Measurements from ENCODE around the gene FBXO11.
"Not testable (repeated sequence)": the region's sequence is repeated elsewhere in the genome, so short reads cannot be mapped to it uniquely, and the experiment has no call there.

Gene FBXO11

DNA sequence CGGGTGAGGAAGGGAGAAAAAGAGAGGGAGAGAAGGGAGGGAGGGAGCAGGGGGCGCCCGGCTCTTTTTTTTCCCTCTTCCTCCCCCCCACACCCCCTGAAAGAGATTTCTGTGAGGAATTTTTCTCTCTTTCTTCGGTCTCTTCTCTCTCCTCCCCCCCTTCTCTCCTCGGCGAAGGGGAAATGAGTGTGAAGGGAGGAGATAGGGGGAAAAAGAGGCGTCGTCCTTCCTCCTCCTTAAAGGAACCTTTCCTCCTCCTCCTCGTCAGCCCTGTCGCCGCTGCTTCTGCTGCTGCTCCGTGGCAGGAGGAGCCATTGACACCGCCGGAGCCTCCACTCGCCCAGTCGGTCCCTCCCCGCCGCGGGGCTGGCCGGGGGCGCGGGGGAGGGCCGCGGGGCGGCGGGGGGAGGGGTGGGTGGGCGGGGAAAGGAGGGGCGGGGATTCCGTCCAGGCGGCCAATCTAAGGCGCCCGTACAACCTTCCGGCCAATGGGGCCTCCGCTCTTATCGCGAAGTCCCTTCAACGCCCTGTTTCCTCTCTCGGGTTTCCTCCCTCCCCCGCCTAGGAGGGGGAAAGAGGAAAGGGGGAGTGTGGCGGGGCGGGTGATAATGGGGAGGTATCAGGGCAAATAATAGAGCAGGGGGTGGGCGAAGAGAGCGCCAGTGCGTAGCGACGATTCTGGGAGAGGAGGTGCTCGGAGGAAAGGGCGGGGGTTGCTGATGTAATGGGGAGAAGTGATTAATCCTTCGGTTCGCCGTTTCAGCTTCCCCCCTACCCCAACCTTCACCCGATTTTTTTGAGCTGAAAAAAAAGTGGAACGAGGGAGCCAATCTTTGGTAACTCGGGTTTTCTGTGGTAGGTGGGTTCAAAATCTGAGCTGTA is at the start of gene FBXO11:
Gene FBXO11, minus strand, starts transcription at position 342 of the 882 bp plus-strand sequence. CDS start 778 bp downstream, outside the sequence.
- peak; percentile 94 for DNase-seq (ENCODE audit: low read depth)

DNA sequence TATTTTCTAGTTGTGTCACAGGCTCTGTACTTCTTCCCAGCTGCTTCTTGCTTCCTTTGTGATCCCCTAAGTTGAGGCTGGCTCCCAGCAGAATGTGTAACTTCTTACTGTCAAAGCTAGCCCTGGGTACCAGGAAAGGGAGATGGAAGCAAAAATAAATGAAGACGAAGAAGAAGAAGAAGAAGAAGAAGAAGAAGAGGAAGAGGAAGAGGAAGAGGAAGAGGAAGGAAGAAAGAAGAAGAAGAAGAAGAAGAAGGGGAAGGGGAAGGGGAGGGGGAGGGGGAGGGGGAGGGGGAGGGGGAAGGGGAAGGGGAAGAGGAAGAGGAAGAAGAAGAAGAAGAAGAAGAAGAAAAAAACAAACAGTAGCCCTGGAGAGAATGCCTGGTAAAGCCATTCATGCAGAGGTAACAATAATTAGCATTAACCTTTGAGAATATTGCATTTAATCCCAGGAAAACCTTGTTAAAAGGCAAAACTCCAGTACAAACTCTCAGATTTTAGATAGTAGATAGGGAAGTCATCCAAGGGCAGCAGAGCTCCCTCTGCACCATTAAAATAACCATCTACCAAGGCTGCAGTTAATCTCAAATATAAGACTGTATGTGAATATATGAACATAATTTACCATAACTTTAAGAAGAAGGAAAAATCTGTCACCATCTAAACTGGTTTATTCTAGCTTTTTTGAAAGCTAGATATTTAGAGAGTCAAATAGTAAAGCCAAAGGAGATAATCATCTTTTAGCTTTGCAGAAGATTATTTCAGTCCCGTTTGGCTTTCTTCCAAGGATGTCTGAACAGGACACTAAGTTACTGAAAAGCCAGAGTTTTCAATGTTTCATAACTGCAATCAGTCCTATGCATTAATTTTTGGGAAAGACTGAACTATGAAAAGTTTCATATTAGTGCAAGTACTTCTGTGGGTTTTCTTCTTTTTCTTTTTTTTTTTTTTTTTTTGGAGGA is 44.3 kb upstream of the FBXO11 start:
- no peak for DNase-seq (ENCODE audit: low read depth)

DNA sequence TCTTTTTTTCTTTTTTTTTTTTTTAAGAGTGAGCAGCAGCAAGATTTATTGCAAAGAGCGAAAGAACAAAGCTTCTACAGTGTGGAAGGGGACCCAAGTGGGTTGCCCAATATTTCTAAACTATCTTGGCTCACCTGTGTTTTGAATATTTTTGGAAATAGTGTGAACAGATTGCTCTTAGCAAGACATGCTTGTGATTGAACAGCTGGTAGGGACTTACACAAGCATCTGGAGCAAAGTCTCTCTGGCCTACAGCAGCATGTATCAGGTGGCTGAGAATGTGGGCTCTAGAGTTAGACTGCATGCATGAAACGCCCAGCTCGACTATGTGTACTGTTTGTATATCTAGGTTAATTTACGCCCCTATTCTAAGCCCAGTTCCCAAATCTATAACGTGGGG is 40.3 kb upstream of the FBXO11 start:
- no peak for DNase-seq (ENCODE audit: low read depth)

GRCh38 chr2:47945046-47945781 is 38.9 kb upstream of the FBXO11 start:
- no peak for DNase-seq (ENCODE audit: low read depth)

DNA sequence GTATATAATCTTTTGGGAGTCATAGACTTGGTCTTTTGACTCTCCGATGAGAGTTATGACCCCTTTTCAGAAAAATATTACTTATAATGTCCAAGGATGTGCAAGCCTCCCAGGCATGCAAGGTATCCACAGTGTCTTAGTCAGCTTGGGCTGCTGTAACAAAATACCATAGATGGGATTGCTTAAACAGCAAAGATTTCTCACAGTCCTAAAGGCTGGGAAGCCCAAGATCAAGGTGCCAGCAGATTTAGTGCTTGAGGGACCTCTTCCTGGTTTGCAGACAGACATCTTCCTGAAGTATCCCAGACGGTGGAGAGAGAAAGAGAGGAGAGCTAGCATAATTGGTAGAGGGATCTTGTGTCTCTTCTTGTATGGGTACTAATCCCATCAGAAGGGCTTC is 35.6 kb upstream of the FBXO11 start:
- DNase-seq (ENCODE audit: low read depth) = no peak

DNA sequence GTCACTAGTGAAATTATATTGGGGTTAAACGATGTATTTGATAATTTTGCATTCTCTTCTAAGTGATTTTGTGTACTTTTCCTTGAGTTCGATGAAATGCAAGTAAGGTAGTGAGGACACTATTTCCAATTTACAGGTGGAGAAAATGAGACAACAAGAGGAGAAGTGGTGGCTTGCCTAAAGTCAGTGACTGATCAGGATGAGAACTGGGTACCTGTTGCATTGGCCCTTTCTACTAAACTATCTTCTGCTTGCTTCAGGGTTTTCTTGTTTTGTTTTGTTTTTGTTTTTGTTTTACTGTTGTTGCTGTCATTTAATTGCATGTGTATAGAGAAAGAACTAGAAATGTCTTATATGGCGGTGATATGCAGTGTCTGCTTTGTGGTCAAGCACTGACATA is 31.4 kb upstream of the FBXO11 start:
- DNase-seq (ENCODE audit: low read depth) = no peak

- no peak for DNase-seq (ENCODE audit: low read depth)
Measured at GRCh38 chr2:47935071-47935470, 28.8 kb upstream of the FBXO11 start.

DNA sequence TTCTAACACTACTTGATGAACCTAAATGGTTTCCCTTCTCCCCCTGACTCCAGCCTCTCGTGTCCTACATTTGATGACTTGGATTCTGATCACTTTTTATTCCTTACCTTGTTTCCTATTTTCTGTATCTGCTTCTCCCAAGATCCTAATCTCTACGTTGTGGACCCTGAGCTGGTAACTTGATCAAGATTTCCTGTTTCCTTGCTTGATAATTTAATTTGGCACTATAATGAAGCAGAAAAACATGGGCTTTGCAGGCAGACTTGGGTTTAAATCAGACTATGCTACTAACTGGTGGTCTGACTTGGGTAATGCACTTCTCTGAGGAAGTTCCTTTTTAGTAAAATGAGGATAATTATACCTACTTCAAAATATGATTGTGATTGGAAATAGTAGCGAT is 11.7 kb upstream of the FBXO11 start:
- DNase-seq (ENCODE audit: low read depth) = no peak

GRCh38 chr2:47917276-47917961 is 11.1 kb upstream of the FBXO11 start:
- no peak for DNase-seq (ENCODE audit: low read depth)

DNA sequence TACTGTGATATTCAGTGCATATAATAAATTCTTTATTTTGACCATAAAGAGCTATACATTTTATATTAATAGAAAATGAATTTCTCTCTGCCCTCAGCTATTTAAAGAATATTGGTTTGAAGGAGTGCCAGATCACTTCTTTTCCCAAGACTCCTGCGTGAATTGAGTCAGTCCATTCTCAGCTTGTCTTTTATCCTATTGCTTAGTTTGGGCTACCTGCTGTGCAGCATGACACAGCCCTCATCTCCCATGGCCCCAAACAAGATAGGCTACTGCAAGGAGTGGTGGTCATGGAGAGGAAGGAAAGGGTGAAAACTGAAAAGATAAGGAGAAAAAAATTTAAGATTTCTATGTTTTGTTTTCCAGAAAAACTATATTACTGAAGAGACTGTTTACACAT is 10.1 kb upstream of the FBXO11 start:
- DNase-seq (ENCODE audit: low read depth) = no peak

DNA sequence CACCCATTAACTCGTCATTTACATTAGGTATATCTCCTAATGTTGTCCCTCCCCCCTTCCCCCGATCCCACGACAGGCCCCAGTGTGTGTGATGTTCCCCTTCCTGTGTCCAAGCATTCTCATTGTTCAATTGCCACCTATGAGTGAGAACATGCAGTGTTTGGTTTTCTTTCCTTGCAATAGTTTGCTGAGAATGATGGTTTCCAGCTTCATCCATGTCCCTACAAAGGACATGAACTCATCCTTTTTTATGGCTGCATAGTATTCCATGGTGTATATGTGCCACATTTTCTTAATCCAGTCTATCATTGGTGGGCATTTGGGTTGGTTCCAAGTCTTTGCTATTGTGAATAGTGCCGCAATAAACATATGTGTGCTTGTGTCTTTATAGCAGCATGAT is 4.4 kb upstream of the FBXO11 start:
- not testable (repeated sequence) for DNase-seq (ENCODE audit: low read depth)

DNA sequence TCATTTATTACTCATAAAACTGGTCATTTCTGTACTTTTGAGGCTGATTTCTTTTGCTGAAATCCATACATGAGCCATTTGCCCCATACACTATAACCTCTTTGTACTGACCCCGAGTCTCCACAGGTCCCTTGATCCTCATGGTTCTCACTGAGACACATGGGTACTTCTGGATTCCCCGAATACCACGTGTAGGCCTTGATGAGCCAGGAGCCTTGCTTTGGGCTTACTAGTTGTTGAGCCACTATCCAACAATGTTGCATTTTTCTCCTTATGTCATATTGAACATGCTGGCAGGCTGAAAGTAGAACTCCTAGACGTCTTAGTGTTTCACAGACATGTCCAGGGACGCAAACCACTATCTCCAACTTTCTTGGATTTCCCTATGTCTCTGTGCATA is 2.4 kb upstream of the FBXO11 start:
- DNase-seq (ENCODE audit: low read depth) = no peak

GRCh38 chr2:47907039-47907781 is 912 bp upstream of the FBXO11 start:
- DNase-seq (ENCODE audit: low read depth) = no peak

GRCh38 chr2:47905386-47906156 is 727 bp downstream of the FBXO11 start:
- DNase-seq (ENCODE audit: low read depth) = no peak

DNA sequence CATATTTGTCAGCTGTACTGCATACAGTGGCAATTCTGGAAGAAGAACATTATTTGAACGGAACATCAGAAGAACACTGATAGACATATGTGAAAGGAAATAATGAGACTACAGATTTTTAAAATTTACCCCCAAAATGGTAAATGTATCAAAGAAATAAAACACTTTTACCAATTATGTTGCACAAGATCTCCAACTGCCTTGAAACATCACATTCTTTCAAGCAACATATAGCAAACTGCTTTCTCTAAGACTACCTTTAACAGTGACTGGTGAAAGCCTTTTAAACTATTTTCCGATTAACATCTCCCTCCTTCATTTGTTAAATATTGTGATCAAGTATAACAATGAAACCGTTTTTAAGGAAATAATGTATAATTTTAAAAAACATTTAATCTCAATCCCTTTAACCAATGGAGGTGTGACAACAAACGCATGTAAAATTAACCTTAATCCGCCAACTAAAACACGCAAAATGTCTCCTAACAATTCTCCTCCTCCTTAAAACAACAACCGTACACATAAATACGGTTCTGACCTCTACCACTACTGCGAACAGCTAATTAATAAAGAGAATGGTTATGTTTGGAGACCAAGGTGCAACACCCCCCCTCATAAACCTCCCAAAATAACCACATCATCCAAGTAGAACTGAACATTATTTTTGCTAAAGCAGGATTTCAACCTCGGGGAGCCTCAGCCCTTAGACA is 2.4 kb downstream of the FBXO11 start:
- DNase-seq (ENCODE audit: low read depth) = no peak

- not testable (repeated sequence) for DNase-seq (ENCODE audit: low read depth)
Measured at GRCh38 chr2:47901892-47902291, 4.4 kb downstream of the FBXO11 start.

GRCh38 chr2:47900857-47901256 is 5.4 kb downstream of the FBXO11 start:
- DNase-seq (ENCODE audit: low read depth) = no peak

GRCh38 chr2:47899915-47900816 is 6.1 kb downstream of the FBXO11 start:
- no peak for DNase-seq (ENCODE audit: low read depth)

Data from non-pigmented ciliary epithelial cell (primary cell).